Smooth muscle cell of trachea (primary cell): ENCODE measurements around the gene JAKMIP2. TPM values are rescaled to one million over a fixed set of nuclear protein-coding genes. Genes with fewer than 3 reads are reported as not detected.

Experiments used
- total RNA-seq: library from RNA; depleted of rRNA; stranded (reverse); fragments of >200 nt; gene quantifications from 2 replicates; pipeline ENCODE4 v1.2.1, GENCODE V29; 2014

JAKMIP2 gene
- total RNA-seq = 0.50 and 2.6 TPM in 2 replicates

DNA sequence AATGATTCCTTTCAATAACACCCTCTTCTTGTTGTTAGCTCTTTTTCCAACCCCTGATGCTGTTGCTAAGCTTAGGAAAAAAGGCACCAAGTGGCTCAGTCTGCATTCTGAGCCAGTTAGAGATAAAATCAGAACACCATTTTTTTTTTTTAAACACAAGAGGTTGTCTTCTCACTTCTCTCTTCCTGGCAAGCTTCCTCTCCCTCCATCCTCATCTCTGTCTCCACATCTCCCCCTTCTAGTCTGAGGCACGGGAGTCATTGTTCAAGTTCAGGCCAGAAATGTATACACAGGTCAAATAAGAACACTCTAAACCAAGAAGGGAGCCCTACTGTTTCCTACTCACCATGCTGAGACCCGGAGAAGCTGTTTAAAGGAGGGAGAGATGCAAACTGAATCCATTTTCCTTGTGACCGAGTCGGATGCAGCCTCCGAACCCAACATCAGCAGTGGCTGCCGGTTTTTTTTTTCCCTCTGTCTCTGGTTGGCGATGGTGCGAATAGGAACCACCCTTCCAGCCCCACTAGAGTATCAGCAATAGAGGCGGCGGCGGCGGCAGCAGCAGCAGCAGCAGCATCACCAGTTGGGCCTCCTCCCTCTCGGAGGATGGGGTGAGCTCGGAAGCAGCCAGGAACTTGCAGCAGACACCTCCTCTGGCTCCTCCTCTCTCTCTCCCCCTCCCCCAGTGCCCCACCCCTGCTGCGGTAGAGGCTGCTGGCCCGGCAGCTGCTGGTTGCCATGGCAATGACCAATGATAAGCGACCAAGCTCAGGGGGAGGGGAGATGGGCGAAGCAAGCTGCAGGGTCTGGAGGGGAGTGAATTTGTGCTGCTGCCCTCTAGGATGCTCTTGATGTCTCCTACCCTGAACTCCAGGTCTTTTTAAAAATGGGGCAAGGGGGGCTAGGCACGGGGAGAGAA, at the start of gene JAKMIP2:
TSS of gene JAKMIP2 (minus strand) at position 619 of the 919 bp plus-strand sequence. CDS start 110,922 bp downstream, outside the sequence.

DNA sequence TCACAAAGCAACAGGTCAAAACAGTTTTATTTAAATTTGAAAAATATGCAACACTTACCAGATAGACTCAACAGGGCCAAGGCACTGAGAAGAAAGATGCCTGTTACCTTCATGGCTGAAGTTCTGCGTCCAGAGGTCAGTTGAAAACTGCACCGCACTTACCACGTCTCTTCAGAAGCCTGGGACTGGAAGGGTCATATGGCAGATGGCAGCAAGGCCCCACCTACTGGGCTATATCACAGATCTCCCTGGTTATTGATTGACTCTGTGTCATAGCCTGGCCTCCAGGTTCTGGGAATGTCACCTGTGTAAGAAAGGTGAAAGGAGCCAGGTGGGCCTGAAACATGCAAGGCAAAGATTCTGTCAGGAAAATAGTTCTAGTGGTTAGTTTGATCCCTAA, 48.9 kb upstream of the JAKMIP2 start, which contains the start of gene SPINK1:
TSS of gene SPINK1 (minus strand) at position 207 of the 400 bp plus-strand sequence. CDS start at position 113, 94 bp downstream.

Other genes starting within 250 kb of the JAKMIP2 start
- gene SPINK1, start 48.9 kb upstream of the JAKMIP2 start, total RNA-seq = not detected in 2 replicates
- gene SCGB3A2, start 96.0 kb upstream of the JAKMIP2 start, total RNA-seq = not detected in 2 replicates
- 0.58 TPM in 1 of 2 replicates, not detected in the other for gene C5orf46, start 123.8 kb upstream of the JAKMIP2 start, total RNA-seq